Stimulated activated CD8-positive, alpha-beta memory T cell treated with anti-CD3 and anti-CD28 coated beads, Interleukin-12 subunit alpha, Interleukin-12 subunit beta, amount 100 ng/mL, for 24 hours (primary cell): Measurements from ENCODE around the gene PLEKHM2.

Experiments
- DNase-seq: peaks from one replicate; pipeline ENCODE4 v3.0.0-alpha.2; 2020; ENCODE audit errors: extremely low read depth

The PLEKHM2 gene

GRCh38 chr1:15758953-15759661 lies 75.0 kb downstream of the PLEKHM2 start:
- DNase-seq = no peak

DNA sequence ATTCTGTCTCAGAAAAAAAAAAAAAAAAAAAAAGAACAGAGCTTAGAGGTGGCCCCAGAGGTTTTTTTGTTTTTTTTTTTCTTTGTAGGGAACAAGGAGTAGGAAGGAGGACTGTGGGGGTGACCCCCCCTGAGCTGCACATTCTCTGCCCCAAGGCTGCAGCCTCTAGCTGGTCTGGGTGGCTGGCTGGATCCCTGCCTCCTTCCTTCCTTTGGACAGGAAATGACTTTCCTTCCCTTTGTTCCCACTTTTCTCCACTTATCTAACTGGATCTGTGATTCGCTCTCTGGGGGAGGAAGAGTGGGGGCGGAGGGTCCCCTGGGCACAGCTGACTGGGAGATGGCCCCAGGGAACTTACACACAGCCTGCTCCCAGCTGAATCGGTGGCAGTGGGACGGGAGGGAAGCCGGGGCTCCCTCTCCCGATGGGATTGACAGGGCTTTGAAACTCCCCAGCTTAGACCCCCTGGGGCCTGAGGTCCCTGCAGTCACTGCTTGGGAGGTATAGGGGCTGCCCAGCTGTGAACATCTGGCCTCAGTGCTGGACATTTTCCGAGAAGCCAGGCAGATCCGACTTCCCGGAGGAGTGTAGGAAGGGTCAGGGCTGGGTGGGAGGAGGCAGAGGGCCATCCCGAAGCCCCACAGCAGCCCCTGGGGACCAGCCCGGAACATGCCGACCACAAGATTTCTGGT lies 76.5 kb downstream of the PLEKHM2 start:
- DNase-seq = no peak

GRCh38 chr1:15761366-15762128 lies 77.4 kb downstream of the PLEKHM2 start:
- no peak for DNase-seq

GRCh38 chr1:15762546-15762945 lies 78.4 kb downstream of the PLEKHM2 start:
- DNase-seq = no peak

DNA sequence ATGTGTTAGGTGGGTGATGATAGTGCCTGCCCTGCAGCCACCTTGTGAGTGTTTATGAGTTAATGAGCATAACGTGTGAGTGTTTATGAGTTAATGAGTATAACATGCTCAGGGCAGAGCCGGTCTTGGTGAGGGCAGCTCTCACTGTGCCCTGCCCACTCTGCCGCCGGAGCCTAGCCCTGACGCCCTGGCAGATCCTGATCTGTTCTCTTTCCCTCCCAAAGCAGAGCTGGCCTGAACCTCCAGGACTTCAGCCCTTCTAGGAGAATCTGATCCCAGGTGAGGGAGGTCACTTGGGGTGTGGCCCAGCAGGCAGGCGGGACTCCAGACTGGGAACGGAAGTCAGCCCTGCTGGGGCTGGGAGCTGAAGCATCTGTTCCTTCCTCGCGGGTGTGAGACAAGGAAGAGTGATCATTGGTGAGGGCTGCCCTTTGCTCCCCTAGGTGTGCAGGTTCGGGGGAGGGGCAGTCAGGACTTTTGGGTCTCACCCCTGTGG lies 80.2 kb downstream of the PLEKHM2 start:
- no peak for DNase-seq

- DNase-seq = no peak
Measured at GRCh38 chr1:15764890-15765289, 80.8 kb downstream of the PLEKHM2 start.

GRCh38 chr1:15765495-15766194 lies 81.5 kb downstream of the PLEKHM2 start:
- no peak for DNase-seq

- no peak for DNase-seq
Measured at GRCh38 chr1:15767941-15768340, 83.8 kb downstream of the PLEKHM2 start.

DNA sequence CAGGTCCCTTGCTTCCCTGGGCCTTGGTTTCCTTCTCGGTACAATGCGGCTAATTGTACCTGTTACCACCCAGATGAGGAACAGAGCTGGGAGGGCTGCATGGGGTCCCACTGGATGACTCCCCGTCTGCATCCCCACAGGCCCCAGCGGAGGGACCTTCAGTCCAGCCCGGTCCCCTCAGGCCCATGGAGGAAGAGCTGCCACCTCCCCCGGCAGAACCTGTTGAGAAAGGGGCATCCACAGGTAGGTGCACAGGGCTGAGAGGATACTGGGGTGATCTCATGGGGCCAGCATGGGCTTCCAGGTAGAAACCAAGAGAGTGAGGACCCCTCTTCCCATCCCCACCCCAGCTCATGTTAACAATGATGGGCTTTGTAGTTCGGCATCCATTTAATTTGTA lies 84.3 kb downstream of the PLEKHM2 start:
- DNase-seq = no peak

GRCh38 chr1:15770313-15770962 lies 86.3 kb downstream of the PLEKHM2 start:
- DNase-seq = no peak

DNA sequence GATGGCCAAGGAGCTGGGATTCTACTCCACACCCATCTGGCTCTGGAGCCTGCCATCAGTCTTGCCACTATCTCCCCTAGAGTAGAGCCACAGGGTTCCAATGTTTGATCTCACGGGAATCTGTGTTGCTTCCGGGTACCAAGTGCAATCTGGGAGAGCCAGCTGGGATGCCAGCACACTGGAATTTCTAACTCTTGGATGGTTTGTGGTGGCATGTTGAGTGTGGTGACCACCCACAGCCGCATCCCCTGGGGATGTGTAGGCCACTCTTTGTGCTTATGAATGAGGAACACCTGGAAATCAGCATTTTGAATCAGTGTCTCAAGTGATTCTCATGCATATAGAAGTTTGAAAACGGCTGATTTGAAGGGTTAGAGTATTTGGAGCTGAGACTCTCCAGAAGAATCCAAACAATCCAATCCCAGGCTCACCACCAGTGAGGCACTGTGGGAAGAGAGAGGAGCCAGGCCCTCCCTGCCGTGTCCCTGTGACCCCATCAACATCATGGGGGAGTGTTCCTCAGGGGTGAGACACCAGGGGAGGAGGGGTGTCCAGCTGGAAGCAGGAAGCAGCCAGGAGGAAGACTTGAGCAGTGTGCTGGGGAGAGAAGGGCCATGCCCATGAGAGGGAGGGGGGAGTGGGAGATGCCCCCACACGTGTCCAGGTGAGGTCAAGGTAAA lies 87.9 kb downstream of the PLEKHM2 start:
- DNase-seq = no peak

- DNase-seq = no peak
Measured at GRCh38 chr1:15775706-15776105, 91.6 kb downstream of the PLEKHM2 start.

DNA sequence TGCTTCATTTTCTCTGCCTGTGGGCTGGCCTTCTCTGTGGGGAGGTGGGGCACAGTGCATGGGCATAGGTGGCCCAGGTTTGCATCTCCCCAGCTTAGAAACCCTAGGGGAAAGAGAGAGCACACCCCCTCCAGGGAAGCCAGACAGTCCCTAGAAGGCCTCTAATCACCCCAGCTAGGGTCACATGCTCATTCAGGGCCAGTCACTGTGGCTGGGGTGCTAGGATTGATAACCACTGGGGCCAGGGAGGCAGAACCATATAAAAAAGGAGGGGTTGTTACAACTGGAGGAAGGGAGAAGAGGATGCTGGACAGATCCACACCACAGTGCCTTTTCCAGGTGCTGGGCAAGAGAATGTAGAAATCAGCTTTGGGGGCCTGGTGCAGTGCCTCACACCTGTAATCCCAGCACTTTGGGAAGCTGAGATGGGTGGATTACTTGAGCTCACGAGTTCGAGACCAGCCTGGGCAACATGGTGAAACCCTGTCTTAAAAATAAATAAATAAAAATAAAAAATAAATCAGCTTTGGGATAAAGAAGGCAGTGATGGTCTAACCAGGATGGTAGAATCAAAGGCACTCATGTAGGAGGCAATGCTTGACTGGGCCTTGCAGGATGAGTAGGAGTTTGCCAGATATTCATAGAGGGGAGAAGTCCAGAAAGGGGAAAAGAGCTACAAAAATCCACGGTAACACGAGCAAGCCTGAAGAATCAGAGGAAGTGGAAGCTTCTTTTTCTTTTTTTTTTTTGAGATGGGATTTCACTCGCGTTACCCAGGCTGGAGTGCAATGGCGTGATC lies 94.0 kb downstream of the PLEKHM2 start:
- DNase-seq = no peak
